ENCODE results near the gene MAOA.

The MAOA gene

GRCh38 chrX:43627669-43628068 lies 28.4 kb upstream of the MAOA start:
- Histone ChIP-seq H3K4me1 (peaks cover 0 to 9% (median 0%) of the 10 kb centered on the region in 4 donors), H3K36me3 (no peaks in the 10 kb centered on the region), H3K27ac (no peak overlapping the region), H3K4me3 (no peak overlapping the region), H3K9me3 (no peaks in the 10 kb centered on the region), H3K27me3 (no peaks in the 10 kb centered on the region)
- TF ChIP-seq CTCF (IDR thresholded peaks at IDR 0.05): no peak
- DNase-seq: no peak
- intact Hi-C loops (cut with DNase I; ENCODE audit: low total_unique reads): loop anchor here (5.0 kb wide), 1 partner anchor 175 kb away; no protein-coding TSS in a partner anchor

GRCh38 chrX:43629229-43629628 lies 26.9 kb upstream of the MAOA start:
- DNase-seq: no peak
- Histone ChIP-seq H3K9me3 (no peaks in the 10 kb centered on the region), H3K4me3 (no peak overlapping the region), H3K4me1 (peaks cover 0 to 9% (median 0%) of the 10 kb centered on the region in 4 donors), H3K36me3 (no peaks in the 10 kb centered on the region), H3K27me3 (no peaks in the 10 kb centered on the region), H3K27ac (no peak overlapping the region)
- TF ChIP-seq CTCF (IDR thresholded peaks at IDR 0.05): no peak
- intact Hi-C loops (cut with DNase I; ENCODE audit: low total_unique reads): loop anchor here (5.0 kb wide), 1 partner anchor 177 kb away; no protein-coding TSS in a partner anchor

GRCh38 chrX:43631841-43632240 lies 24.3 kb upstream of the MAOA start:
- no peak overlapping the region for H3K4me3 ChIP-seq
- intact Hi-C loops (cut with DNase I; ENCODE audit: low total_unique reads): no loop called here
- H3K4me1 ChIP-seq: peaks cover 0 to 12% (median 0%) of the 10 kb centered on the region in 4 donors
- peak overlapping the region in 1 of 2 donors; percentile 19 for H3K27ac ChIP-seq
- H3K9me3 ChIP-seq: no peaks in the 10 kb centered on the region
- no peaks in the 10 kb centered on the region for H3K36me3 ChIP-seq
- no peak for TF ChIP-seq CTCF (IDR thresholded peaks at IDR 0.05)
- no peaks in the 10 kb centered on the region for H3K27me3 ChIP-seq
- DNase-seq: no peak

GRCh38 chrX:43633081-43633480 lies 23.0 kb upstream of the MAOA start:
- intact Hi-C loops (cut with DNase I; ENCODE audit: low total_unique reads): no loop called here
- TF ChIP-seq CTCF (IDR thresholded peaks at IDR 0.05): no peak
- no peak for DNase-seq
- H3K27ac ChIP-seq: no peak overlapping the region
- no peaks in the 10 kb centered on the region for H3K9me3 ChIP-seq
- peaks cover 0 to 20% (median 2%) of the 10 kb centered on the region in 4 donors for H3K4me1 ChIP-seq
- no peaks in the 10 kb centered on the region for H3K36me3 ChIP-seq
- H3K27me3 ChIP-seq: no peaks in the 10 kb centered on the region
- no peak overlapping the region for H3K4me3 ChIP-seq

- TF ChIP-seq CTCF (IDR thresholded peaks at IDR 0.05): no peak
- H3K4me1 ChIP-seq: peaks cover 0 to 20% (median 2%) of the 10 kb centered on the region in 4 donors
- H3K27me3 ChIP-seq: no peaks in the 10 kb centered on the region
Measured at GRCh38 chrX:43633757-43634156, 22.3 kb upstream of the MAOA start.

GRCh38 chrX:43640482-43640881 lies 15.6 kb upstream of the MAOA start:
- Histone ChIP-seq H3K9me3 (no peaks in the 10 kb centered on the region), H3K36me3 (no peaks in the 10 kb centered on the region), H3K27me3 (no peaks in the 10 kb centered on the region), H3K4me3 (no peak overlapping the region), H3K4me1 (peaks cover 0 to 27% (median 3%) of the 10 kb centered on the region in 4 donors), H3K27ac (no peak overlapping the region)
- intact Hi-C loops (cut with DNase I; ENCODE audit: low total_unique reads): no loop called here
- DNase-seq: no peak
- no peak for TF ChIP-seq CTCF (IDR thresholded peaks at IDR 0.05)

More at GRCh38 chrX:43633757-43634156, 22.3 kb upstream of the MAOA start:
- Histone ChIP-seq H3K9me3 (no peaks in the 10 kb centered on the region), H3K4me3 (no peak overlapping the region), H3K27ac (no peak overlapping the region), H3K36me3 (no peaks in the 10 kb centered on the region)
- intact Hi-C loops (cut with DNase I; ENCODE audit: low total_unique reads): no loop called here
- DNase-seq: no peak

Measured in tibial artery (tissue), 4 donors.